GM20000 (cell line): ENCODE measurements around the gene CSF2RB.

ENCODE experiments used
- DNase-seq: peaks from one replicate; pipeline ENCODE4 v3.0.0; 2012; ENCODE audit warnings: low spot score
- TF ChIP-seq, protein P1 (sequence below): IDR thresholded peaks from 2 replicates; pipeline ENCODE4 v1.5.1; 2012; ENCODE audit warnings: mild to moderate bottlenecking, control low read depth; ENCODE audit errors: extremely low read depth, missing control alignments

Gene CSF2RB

DNA sequence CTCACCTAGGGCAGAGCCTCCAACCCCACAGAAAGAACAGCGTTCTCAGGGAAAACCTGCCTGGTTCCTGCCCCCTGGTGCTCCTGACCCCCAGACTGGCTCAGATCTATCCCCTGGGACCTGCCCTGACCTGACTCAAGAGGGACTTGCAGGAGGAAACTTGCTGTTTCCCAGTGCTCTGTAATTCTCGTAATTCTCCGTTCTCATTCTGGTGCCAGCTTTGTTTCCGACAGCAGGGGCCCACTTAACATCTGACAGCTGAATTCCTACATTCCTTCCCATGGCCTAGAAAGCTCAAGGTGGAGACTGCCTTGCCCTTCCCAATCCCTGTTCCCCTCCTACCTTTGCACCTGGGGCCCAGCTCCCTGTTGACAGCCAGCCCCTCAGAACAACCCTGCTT lies 12.5 kb upstream of the CSF2RB start:
- no peak for DNase-seq
- TF ChIP-seq, protein P1, sequence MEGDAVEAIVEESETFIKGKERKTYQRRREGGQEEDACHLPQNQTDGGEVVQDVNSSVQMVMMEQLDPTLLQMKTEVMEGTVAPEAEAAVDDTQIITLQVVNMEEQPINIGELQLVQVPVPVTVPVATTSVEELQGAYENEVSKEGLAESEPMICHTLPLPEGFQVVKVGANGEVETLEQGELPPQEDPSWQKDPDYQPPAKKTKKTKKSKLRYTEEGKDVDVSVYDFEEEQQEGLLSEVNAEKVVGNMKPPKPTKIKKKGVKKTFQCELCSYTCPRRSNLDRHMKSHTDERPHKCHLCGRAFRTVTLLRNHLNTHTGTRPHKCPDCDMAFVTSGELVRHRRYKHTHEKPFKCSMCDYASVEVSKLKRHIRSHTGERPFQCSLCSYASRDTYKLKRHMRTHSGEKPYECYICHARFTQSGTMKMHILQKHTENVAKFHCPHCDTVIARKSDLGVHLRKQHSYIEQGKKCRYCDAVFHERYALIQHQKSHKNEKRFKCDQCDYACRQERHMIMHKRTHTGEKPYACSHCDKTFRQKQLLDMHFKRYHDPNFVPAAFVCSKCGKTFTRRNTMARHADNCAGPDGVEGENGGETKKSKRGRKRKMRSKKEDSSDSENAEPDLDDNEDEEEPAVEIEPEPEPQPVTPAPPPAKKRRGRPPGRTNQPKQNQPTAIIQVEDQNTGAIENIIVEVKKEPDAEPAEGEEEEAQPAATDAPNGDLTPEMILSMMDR = no peak

DNA sequence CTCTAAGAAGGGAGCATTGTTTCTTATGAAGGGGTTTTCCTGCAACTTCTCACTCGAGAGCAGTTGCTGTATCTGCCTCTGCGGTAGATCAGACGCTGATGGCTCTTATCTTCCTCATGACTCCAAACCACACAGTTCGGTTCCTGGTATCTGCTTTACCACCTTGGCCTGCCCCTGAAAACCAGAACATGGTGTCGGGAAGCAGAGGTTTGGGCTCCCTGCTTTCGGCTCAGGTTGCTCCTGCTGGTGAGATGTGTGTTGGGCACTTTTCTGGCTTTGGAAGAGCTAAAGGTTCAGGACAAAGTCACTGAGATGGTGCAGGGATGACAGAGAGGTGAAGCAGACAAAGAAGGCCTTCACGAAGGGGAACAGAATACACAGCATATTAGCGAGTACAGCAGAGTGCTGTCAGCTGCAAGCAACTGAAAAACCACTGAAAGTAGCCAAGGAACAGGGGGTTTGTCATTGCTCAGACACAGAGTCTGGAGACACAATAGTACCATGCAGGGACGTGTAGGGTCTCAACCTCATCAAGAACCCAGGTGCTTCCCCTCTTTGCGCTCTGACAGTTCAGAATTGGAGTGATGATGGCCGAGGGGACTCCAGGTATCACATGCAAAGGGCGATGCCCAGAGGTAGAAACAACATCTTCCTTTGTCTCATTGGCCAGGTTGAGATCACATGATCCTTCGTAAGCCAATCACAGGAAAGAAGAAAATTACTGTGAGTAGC lies 11.9 kb upstream of the CSF2RB start:
- TF ChIP-seq, protein P1 = no peak
- peak; percentile 80 for DNase-seq

DNA sequence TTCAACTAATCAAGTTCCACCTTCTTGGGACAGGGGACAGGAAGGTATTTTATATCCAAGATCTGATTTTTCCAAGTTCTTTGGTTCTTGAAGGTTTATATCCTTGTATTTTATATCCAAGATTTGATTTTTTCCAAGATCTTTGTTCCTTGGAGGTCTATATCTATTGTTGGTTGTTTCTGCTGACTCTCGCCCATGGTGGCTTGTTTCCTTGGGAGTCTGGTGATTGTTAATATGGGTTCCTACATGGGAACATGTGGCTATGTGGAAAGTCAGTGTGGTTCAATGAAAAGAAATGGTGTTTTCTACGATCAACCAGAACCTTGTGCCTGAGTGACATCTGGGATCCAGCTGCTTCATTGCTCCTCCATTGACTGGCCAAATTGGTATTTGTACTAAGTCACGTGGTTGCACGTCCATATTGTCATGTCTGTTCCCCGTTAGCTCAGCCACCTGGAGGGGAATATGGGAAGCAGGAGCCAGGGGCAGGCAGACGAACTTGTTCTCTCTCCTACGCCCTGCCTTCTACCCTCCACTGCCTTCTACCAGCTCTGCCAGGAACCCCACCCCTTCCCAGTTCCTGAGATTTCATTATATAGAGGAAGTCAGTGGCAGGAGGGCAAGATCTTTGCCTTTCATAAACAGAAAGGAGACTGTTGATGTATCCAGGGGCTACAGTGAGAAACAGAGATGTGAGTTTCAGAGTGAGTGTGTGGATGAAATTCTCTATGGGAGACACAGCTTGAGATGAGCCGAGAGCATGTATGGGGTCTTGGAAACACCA lies 11.1 kb upstream of the CSF2RB start:
- no peak for DNase-seq
- TF ChIP-seq, protein P1 = no peak

DNA sequence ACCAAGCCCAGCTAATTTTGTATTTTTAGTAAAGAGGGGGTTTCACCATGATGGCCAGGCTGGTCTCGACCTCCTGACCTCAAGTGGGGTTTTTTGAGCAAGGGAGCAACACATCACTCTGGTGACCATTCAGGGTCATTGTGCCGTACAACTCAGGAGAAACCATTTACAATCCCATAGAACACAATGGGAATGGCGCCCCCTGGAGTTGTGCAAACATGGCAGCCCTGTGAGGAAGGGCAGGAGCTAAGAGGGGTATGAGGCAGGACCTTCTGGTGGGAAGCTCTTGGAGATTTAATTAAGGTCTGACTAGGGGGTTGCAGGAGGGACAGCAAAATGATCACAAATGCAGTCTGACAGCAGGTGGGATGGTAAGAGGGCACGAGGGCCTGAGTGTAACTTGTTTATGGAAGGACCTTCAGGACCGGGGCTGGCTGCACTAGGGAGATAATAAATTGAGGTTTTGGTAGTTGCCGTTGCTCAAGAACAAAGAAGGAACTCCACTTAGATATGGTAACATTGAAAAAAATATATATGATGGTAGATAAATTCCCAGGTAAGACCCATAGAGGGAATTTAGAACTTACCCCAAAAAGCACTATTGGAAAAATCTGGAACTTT lies 9.1 kb upstream of the CSF2RB start:
- no peak for DNase-seq
- TF ChIP-seq, protein P1 = no peak

DNA sequence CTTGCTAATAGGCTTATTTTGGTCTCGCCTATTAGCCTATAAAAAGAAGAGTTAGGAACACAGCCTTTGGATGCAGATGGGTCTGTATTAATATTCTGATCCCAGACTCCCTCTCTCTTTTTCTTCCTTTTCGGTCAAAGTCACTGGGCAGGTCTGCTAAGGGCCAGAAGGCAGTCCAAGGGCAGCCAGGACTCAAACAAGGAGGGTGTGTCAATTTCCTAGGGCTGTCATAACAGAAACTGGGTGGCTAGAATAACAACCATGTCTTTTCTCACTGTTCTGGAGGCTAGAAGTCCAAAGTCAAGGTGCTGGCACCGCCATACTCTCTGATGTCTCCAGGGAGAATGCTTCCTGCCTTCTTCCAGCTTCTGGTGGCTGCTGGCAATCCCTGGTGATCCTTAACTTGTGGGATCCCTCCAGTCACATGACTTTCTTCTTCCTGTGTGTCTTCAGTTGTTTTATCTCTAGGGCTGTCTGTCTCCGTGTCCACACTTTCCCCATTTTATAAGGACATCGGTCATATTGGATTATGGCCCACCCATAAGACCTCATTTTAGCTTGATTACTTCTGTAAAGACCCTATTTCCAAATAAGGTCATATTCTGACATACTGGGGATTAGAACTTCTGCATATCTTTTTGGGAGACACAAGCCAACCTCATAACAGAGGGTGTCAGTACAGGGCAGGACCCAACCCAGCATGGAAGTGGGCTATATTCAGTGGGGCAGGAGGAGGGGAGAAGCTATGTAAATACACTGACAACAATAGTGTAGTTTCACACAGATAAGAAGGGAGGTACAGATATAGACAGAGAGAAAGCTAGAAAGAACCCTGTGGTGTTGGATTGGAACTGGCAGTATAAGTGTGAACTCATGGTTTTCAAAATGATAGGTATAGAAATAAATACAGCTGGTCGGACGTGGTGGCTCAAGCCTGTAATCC lies 5.9 kb upstream of the CSF2RB start:
- TF ChIP-seq, protein P1 = no peak
- DNase-seq = no peak

DNA sequence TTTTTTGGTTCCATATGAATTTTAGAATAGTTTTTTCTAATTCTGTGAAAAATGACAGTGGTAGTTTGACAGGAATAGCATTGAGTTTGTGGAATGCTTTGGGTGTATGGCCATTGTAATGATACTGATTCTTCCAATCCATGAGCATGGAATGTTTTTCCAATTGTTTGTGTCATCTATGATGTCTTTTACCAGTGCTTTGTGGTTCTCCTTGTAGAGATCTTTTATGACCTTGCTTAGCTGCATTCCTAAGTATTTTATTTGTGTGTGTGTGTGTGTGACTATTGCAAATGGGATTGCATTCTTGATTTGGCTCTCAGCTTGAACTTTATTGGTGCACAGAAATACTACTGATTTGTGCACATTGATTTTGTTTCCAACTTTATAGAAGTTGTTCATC lies 3.0 kb upstream of the CSF2RB start:
- TF ChIP-seq, protein P1 = no peak
- no peak for DNase-seq
